ENCODE data around the gene ZNF362. TPM values are rescaled to one million over a fixed set of nuclear protein-coding genes. Genes with fewer than 3 reads are reported as not detected.
"Not testable (repeated sequence)": the region's sequence is repeated elsewhere in the genome, so short reads cannot be mapped to it uniquely, and the experiment has no call there.

Gene ZNF362, protein sequence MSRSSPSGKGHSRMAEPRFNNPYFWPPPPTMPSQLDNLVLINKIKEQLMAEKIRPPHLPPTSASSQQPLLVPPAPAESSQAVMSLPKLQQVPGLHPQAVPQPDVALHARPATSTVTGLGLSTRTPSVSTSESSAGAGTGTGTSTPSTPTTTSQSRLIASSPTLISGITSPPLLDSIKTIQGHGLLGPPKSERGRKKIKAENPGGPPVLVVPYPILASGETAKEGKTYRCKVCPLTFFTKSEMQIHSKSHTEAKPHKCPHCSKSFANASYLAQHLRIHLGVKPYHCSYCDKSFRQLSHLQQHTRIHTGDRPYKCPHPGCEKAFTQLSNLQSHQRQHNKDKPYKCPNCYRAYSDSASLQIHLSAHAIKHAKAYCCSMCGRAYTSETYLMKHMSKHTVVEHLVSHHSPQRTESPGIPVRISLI
- 35.5 TPM for total RNA-seq

DNA sequence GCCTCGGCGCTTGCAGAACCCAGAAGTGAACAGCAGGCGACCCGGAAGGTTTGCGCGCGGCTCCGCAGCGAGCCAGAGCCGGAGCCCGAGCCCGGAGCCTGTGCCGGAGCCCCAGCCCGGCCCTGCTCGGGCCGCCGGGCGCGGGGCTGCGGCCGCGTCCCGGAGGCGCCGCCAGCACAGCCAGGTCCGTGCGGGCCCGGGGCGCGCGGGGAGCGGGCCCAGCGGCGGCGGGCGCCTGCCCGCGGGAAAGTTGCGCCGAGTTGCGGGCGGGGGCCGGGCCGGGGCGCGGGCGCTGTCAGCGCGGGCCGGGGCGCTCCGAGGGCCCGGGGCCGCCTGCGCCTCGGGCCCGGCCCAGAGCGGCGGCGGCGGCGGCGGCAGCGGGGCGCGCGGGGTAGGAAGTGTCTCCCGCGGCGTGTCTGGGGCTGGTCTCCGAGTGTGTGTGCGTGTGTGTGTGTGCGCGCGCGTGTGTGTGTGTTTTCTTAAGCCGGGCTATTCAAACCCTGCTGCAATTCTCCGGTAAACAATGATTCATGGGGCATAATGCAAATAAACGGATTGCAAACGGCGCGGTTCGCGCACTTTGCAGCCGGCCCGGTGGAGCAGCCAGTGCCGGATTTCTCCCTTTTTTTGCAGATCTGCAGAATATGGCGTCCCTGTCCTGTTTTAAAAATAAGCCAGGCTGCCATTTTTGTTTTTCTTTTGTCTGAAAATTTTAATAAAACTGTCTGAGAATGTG lies at the start of gene ZNF362:
ZNF362 (plus strand) TSS at position 22 of the 736 bp plus-strand sequence. CDS start 14,083 bp downstream, outside the sequence.
- peak; percentile 38 to 77 (median 72) for DNase-seq (ENCODE audit: low read depth in 2 of 3, low spot score in 2 of 3)

DNA sequence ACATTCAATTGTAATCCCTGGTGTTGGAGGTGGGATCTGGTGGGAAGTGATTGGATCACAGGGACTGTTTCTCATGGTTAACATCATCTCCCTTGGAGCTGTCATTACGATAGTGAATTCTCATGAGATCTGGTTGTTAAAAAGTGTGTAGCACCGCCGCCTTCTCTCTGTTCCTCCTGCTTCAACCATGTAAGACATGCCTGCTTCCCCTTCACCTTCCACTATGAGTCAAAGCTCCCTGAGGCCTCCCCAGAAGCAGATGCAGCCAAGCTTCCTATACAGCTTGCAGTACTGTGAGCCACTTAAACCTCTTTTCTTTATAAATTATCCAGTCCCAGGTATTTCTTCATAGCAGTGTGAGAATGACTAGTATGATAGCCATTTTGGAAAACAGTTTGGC lies 44.3 kb upstream of the ZNF362 start:
- no peak for DNase-seq (ENCODE audit: low read depth in 2 of 3, low spot score in 2 of 3)

DNA sequence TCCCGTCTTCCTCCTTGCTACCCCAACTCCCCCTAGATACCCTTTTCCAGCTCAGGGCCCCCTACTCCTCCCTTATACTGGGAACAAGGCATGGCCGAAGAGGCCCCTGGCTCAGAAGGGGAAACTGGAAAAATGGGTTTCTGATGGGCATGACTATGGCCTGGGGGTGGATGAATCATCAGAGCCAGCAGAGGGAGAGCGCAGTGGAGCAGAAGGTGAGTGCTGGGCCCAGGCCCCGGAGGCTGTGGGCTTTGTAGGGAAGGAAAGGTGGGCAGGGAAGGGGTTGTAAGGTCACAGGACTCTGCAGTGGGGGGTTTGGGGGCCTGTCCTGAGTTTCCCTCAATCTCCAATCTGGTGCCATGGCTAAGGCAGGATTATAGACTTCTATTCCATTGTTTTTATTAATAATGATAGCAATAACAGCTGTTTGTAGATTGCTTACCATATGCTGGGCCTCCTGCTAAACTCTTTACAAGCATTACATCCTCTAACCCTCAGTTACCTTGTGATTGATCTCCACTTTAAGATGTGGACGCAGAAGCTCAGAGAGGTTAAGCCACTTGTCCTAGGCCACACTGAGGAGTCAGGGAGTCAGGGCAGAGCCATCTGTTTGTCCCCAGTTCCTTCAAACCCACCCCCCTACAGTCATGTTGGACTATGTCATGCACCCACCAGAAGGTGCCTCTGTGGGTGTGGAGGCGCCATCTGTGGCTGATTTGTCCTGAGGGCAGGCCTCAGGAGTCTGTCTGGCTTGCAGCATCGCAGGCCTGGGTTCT lies 36.2 kb upstream of the ZNF362 start:
- DNase-seq (ENCODE audit: low read depth in 2 of 3, low spot score in 2 of 3), result no peak

DNA sequence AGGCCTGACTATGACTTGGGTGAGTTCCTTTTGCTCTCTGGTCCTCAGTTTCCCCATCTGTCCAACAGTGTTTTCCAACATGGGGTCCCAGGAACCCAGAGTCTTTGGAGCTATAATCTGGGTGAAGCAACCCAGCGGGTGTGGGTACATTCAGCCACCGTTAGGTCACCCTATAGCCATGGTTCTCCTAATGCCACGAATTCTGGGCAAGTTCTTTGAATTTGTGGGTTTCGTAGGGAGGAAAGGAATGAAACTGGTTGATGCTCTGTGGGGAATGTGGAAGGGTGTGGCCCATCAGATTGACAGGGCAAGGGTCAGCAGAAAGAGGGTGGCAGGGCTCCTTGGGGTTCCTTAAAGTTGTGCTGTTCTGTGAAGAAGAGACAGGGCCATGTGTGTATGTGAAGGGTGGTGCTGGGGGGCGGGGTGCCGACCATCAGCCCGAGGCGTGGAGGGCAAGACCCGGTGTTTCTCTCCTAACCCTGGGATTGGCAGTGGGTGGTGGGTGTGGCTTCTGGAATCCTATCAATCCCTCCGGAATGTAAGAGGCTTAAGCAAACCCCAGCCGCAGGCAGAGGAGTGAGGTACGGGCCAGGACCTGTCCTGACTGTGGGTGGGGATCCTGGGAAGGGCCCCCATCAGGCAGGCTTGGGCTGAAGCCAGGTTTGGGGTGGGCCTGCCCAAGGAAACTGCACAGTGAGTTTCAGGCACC lies 35.5 kb upstream of the ZNF362 start:
- no peak for DNase-seq (ENCODE audit: low read depth in 2 of 3, low spot score in 2 of 3)

DNA sequence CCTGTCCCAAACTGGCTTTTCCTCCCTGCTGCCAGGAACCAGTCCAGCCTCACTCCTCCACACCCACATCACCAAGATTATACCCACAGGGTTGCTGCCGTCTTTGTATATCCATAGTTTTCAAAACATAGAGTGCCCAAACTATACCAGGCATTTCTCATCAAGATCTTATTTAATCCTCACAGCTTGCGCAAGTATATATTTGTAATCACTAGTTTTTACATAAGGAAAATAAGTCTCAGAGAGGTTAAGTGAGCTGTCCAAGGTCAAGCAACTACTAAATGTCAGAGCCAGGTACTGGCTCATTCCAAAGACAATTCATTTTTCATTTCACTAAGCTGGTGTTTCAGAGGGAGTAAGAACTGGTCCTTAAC lies 34.9 kb upstream of the ZNF362 start:
- DNase-seq (ENCODE audit: low read depth in 2 of 3, low spot score in 2 of 3), result no peak

DNA sequence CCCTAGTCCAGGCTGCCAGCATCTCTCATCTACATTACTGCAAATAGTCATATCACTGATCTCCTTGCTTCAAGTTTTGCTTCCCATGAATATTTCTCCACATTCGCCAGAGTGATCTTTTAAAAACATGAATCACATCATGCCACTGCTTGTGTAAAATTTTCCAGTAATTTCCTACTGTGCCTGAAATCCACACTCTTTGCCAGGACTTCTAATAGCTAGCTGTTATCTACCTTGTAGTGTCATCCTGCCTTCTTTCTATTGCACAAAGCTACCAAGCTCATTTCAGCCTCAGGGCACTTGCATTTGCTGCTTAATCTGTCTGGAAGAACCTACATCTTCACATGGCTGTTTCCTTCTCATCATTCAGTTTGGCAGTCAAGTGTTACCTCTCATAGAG lies 33.9 kb upstream of the ZNF362 start:
- DNase-seq (ENCODE audit: low read depth in 2 of 3, low spot score in 2 of 3), result no peak

DNA sequence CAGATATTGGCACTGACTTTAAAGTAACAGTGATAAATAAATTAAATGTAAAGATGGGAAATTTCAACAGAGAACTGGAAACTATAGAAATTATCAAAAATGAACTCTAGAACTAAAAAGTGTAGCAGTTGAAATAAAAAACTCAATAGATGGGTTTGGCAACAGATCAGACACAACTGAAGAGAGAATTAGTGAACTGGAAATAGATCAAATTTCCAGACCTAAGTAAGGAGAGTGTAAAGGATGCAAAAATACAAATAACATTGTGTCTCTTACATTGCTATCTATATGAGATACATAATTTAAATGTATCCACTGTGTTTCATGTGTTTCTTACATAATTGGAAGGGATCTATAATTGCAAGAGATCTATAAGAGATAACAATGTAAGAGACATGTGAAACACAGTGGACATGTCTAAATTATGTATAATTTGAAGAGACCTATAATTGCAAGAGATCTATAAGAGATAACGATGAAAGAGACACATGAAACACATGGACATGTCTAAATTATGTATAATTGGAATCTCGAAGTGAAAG lies 32.1 kb upstream of the ZNF362 start:
- DNase-seq (ENCODE audit: low read depth in 2 of 3, low spot score in 2 of 3), result no peak

DNA sequence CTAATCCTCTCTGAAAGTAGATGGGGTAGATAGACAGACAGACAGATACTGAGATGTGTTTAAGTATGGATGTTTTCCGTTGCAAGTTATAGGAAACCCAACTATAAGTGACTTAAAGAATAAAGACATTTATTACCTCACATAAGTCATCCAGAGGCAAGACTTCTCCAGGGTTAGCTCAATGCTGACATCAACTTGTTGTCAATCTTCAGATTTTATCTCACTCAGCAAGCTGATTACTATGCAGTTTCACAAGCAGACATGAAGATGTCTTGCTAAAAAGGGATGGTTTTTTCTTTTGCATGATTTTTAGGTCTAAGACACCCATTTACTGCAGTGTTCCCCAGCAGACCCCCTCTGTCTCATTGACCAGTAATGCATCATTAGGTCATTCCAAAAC lies 30.7 kb upstream of the ZNF362 start:
- no peak for DNase-seq (ENCODE audit: low read depth in 2 of 3, low spot score in 2 of 3)

DNA sequence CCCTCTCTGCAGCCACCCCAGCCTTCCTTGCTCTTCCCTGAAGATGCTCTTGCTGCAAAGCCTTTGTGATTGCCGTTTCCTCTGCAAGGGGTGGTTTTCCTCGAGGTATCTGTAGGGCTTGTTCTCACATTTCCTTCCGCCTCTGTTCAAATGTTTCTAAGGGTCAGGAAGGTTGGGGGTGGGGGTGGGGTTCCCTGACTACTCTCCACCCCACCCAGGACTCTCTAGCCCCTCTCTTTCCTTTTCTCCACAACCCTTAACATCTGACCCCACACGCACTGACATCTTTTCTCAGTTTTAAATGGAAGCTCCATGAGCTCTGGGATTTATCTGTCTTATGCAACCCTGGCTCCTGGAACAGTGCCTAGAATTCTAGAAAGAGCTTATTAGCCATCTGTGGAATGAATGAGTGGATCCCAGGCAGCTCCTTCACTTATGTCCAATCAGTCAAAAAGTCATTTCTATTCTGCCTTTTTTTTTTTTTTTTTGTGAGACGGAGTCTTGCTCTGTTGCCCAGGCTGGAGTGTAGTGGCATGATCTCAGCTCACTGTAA lies 27.3 kb upstream of the ZNF362 start:
- no peak for DNase-seq (ENCODE audit: low read depth in 2 of 3, low spot score in 2 of 3)

DNA sequence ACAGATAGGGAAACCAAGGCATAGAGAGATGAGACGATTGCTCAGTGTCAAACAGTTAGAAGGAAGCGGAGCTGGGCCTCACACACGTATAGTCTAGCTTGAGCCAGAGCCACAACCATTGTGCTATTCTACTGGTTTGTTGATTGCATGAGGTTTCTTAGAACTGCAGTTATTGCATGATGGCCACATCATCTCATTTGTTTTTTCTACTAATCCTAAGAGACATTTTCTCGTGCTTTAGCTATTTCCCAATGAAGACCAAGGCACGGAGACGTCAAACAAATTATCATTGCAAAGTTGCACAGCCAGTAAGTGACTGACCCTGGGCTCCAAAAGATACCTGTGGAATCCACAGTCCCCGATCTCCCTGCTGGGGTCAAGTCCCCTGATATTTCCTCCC lies 25.1 kb upstream of the ZNF362 start:
- no peak for DNase-seq (ENCODE audit: low read depth in 2 of 3, low spot score in 2 of 3)

DNA sequence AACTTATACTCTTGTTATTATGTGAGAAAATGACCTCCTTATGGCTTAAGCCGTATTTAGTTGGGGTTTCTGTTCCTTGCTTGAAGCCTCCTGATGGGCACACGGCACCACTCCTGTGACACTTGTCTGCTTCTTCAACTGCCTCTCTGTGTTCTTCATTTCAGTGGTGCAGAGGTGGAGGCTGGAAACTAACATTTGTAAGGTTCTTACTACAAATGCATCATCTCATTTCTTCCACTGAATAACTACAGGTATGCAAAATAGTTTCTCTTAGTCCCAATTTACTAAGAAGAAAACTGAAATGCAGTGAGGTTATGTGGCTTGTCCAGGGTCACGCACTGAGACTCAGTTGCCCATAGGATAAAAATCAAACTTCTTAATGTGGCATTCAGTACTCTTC lies 23.6 kb upstream of the ZNF362 start:
- DNase-seq (ENCODE audit: low read depth in 2 of 3, low spot score in 2 of 3), result no peak

DNA sequence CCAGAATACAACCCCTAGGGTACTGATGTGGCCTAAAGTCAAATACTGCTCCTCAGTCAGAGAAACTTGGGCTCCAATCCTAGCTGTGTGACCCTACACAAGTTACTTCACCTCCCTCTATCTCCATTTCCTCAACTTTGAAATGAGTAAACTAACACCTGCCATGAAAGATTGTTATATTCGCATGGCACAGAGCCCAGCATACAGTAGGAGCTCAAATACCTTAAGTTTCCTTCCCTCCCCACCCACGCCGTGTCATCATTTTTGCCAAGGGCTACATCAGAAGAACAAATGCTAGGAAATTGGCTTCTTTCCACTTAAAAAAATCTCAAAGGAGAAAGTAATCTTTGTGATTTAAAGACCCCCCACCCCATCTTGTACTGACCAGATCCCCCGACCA lies 22.2 kb upstream of the ZNF362 start:
- no peak for DNase-seq (ENCODE audit: low read depth in 2 of 3, low spot score in 2 of 3)

DNA sequence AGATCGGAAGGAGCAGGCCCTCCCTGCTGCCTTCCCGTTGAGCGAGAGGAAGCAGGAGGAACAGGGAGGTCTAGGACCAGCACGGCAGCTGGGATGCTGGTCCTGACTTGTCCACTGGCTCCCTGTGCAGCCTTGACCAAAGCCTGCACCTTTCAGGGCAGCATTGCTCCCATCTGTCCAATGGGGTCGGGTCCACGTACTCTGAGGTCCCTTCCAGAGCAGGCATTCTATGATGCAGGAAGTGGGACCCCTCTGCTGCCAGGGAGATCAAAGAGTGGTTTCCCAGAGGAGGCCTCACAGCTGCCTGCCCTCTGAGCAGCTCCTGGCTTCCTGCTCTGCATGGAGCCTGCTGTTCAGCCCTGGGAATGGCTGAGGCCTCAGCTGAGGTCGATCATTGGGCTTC lies 21.7 kb upstream of the ZNF362 start:
- no peak for DNase-seq (ENCODE audit: low read depth in 2 of 3, low spot score in 2 of 3)

DNA sequence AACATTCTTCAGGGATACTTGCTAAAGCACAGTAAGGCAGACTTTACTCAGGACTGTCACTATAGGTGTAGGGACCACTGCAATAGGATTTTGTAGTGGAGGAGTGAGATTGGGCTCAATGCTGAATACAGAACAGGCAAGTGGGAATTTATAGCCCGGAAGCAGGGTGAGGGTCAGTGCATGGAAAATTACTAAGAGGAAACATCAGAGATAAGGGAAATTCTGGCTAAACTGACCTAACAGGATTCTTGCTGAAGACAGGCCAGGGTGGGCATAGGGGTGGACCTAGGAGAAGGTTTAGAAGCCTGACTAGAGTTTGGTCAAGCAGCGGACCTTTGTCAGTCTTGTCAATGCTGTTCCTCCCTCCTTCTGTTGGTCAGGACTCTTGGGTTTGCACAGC lies 20.8 kb upstream of the ZNF362 start:
- DNase-seq (ENCODE audit: low read depth in 2 of 3, low spot score in 2 of 3), result no peak

DNA sequence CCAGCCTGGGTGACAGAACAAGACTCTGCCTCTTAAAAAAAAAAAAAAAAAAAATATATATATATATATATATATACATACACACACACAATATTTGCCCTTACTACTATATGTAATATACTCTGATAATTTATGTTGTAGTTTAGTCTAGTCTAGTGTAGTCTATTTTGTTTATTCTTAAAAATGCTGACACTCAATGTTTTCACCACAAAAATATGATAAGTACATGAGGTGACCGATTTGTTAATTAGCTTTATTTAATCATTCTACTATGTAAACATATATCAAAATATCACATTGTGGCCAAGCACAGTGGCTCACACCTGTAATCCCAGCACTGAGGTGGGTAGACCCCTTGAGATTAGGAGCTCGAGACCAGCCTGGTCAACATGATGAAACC lies 19.8 kb upstream of the ZNF362 start:
- no peak for DNase-seq (ENCODE audit: low read depth in 2 of 3, low spot score in 2 of 3)

DNA sequence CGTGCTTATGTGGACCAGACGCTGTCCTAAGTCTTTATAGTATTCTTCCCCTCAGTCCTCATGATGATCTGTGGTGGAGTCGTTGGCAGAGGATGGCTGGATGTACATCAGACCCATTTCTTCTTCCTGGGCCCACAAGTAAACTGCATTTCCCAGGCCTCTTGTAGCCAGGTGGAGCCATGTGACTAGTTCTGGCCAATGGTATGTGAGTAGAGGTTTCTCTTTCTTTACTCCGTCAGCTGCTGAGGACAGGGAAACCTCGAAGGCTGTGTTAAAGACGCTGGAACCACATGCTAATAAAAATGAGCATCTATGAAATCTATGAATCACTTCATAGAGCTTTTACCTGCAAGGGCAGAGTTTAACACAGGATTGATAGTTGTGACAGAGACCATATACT lies 18.7 kb upstream of the ZNF362 start:
- peak in 1 of 3 donors; percentile 16 for DNase-seq (ENCODE audit: low read depth in 2 of 3, low spot score in 2 of 3)

DNA sequence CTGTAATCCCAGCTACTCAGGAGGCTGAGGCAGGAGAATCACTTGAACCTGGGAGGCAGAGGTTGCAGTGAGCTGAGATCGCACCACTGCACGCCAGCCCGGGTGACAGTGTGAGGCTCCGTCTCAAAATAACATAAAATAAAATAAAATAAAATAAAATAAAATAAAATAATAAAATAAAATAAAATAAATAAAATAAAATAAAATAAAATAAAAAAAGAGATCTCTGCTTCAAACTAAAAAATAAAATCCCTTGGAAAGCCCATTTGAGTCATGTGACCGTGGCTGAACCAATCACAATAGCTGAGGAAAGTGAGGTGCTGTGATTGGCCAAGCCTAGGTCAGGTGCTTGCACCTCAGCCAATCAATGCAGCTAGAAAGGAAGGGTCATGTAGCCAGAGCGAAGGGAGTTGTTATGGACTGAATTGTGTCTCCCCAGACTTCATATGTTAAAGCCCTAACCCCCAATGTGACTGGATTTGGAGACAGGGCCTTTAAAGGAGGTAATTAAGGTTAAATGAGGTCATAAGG lies 18.0 kb upstream of the ZNF362 start:
- not testable (repeated sequence) for DNase-seq (ENCODE audit: low read depth in 2 of 3, low spot score in 2 of 3)

DNA sequence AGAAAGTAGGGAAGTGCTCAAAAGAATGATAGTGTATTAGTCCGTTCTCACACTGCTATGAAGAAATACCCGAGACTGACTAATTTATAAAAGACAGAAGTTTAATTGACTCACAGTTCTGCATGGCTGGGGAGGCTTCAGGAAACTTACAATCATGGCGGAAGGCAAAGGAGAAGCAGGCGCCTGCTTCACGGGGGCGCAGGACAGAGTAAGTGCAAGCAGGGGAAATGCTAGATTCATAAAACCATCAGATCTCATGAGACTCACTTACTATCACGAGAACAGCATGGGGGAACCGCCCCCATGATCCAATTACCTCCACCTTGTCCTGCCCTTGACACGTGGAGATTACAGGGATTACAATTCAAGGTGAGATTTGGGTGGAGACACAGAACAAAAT lies 16.9 kb upstream of the ZNF362 start:
- not testable (repeated sequence) for DNase-seq (ENCODE audit: low read depth in 2 of 3, low spot score in 2 of 3)

DNA sequence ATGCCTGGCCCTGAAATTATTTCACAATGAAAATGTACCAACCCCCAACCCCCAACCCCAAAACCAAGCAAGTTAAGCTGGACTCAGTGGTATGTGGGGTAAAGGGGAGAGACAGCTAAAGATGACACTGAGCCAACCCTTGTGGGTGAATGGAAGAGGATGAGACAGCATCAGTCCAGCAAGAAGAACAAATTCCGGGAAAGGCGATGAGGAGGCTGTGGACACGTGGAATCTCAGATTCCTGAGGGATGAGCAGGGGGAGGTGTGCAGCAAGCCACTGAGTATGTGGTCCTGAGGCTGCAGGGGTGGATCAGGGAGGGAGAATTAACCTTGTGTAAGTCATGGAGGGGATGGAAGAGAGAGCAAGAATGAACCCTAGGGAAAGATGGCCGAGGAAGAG lies 14.4 kb upstream of the ZNF362 start:
- DNase-seq (ENCODE audit: low read depth in 2 of 3, low spot score in 2 of 3), result no peak

DNA sequence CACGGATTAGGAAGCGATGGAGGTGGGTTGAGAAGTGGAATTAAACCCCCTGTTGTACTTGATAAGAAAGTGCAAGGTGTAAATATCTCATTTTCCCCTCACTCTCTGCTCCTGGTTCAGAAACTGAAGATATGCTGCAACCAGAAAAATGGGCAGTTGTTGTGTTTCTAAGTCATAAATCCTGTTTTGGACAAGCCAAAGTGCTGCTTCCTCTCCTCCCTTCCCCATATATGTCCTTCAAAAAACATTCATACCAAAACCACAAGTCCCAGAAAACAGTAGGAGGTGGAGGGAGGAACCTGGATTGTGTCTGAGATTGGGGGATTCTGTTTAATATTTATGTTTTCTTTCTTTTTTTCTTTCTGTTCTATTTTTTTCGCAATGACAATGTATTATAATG lies 13.6 kb upstream of the ZNF362 start:
- no peak for DNase-seq (ENCODE audit: low read depth in 2 of 3, low spot score in 2 of 3)
